ENCODE results near the gene PPARA. TPM values are rescaled to one million over a fixed set of nuclear protein-coding genes. Genes with fewer than 3 reads are reported as not detected.

Gene PPARA
- total and polyA plus RNA-seq, 2 of the 4 experiments (the other 2 are of a cell fraction) = 3.1 to 7.0 TPM

- Histone ChIP-seq H2AK9ac (replicated peaks; ENCODE audit: low read depth, low read length, poor library complexity) (no peak overlapping the region), H2BK20ac (ENCODE audit: low read depth, low read length) (no peak overlapping the region), H3K9ac (ENCODE audit: low read depth, low read length) (no peak overlapping the region), H3K9me1 (ENCODE audit: insufficient read depth, low read length) (0 out of 2 replicates have a peak, but pooled peaks cover 6% of the 10 kb centered on the region), H2BK15ac (ENCODE audit: low read depth, low read length) (no peak overlapping the region), H3K14ac (replicated peaks; ENCODE audit: low read depth, low read length) (no peak overlapping the region), H3K9me3 (ENCODE audit: control insufficient read depth, insufficient read depth, low read length) (no peaks in the 10 kb centered on the region), H3K4ac (ENCODE audit: low read depth, low read length) (no peak overlapping the region), H3K79me1 (ENCODE audit: low read depth in 1 of 2, low read length in 2 of 2) (no peaks in the 10 kb centered on the region), H4K8ac (ENCODE audit: low read depth in 2 of 2, low read length in 2 of 2) (no peak overlapping the region), H3K4me2 (ENCODE audit: low read depth, low read length) (no peak overlapping the region), H3K56ac (ENCODE audit: extremely low read depth, insufficient read depth, low read length) (no peak overlapping the region), H3K36me3 (ENCODE audit: control insufficient read depth, insufficient read depth, low read length) (peaks cover 59% of the 10 kb centered on the region), H4K20me1 (ENCODE audit: insufficient read depth, low read length) (no peaks in the 10 kb centered on the region), H2AFZ (replicated peaks; ENCODE audit: low read length, poor library complexity) (no peak overlapping the region), H2BK5ac (ENCODE audit: low read depth, low read length, poor library complexity, severe bottlenecking) (no peak overlapping the region), H4K5ac (ENCODE audit: low read depth, low read length) (no peak overlapping the region), H2AK5ac (ENCODE audit: low read depth, low read length) (no peak overlapping the region), H3K4me1 (ENCODE audit: control insufficient read depth, insufficient read depth, low read length) (no peaks in the 10 kb centered on the region), H3K18ac (ENCODE audit: low read depth, low read length) (no peak overlapping the region), H3K23ac (ENCODE audit: low read depth, low read length) (no peak overlapping the region), H3K27ac (ENCODE audit: insufficient read depth, low read length) (no peak overlapping the region), H2BK120ac (ENCODE audit: low read depth, low read length) (no peak overlapping the region), H3K27me3 (ENCODE audit: control insufficient read depth, insufficient read depth, low read length) (no peaks in the 10 kb centered on the region), H3K4me3 (ENCODE audit: insufficient read depth, low read depth, low read length) (no peak overlapping the region), H4K91ac (ENCODE audit: insufficient read depth, low read depth, low read length) (no peak overlapping the region)
- ChIA-PET CTCF (no interaction called here), POLR2A (ENCODE audit: unreplicated experiment) (interaction anchor here (0.5 kb wide), 1 partner anchor 216 kb away, joined by 4 read pairs; no protein-coding TSS in a partner anchor)
- in situ Hi-C loops (cut with MboI; ENCODE audit: low sequenced_read_pairs) = no loop called here
- TF ChIP-seq RFX5 (IDR thresholded peaks at IDR 0.05; ENCODE audit: low read depth, low read length) (no peak), NFE2L2 (IDR thresholded peaks at IDR 0.05; ENCODE audit: low read depth, low read length) (no peak)
- intact Hi-C loops (cut with micrococcal nuclease) = no loop called here
- no TSS peak for BruUV-seq (replicated peaks)
- ATAC-seq (ENCODE audit: low read depth) (no peak), DNase-seq (no peak)
- dilution Hi-C loops (cut with HindIII; ENCODE audit: low sequenced_read_pairs, unreplicated experiment) = no loop called here
- WGBS, 2 experiments (ENCODE audit: extremely low coverage in 2 of 2, insufficient read length in 1 of 2) = 94% methylated on average over 7 of the region's 33 CpGs; no CpG with 5 or more reads in 1 of the 2 experiments
Observed at GRCh38 chr22:46289244-46289891, 139.0 kb downstream of the PPARA start.

Data from IMR-90 (cell line).